Measurements from ENCODE around the gene CD47.

CD47 gene

GRCh38 chr3:108089579-108089978, 1.3 kb downstream of the CD47 start:
- DNase-seq (ENCODE audit: insufficient read length) (no peak), FAIRE-seq (no peak)

GRCh38 chr3:108088697-108089096, 2.1 kb downstream of the CD47 start:
- FAIRE-seq (peak; percentile 88), DNase-seq (ENCODE audit: insufficient read length) (no peak)

More at GRCh38 chr3:108089579-108089978, 1.3 kb downstream of the CD47 start:
- TF ChIP-seq TAF1 (IDR thresholded peaks at IDR 0.05; ENCODE audit: borderline replicate concordance, low read depth, low read length) (no peak), POLR2A (IDR thresholded peaks at IDR 0.05; ENCODE audit: low read depth, low read length) (no peak), POLR2AphosphoS5 (IDR thresholded peaks at IDR 0.05; ENCODE audit: low read depth, low read length) (no peak)

GRCh38 chr3:108088146-108088545, 2.7 kb downstream of the CD47 start:
- FAIRE-seq (peak; percentile 58), DNase-seq (ENCODE audit: insufficient read length) (no peak)
- no peak for TF ChIP-seq TAF1 (IDR thresholded peaks at IDR 0.05; ENCODE audit: borderline replicate concordance, low read depth, low read length)

More at GRCh38 chr3:108088697-108089096, 2.1 kb downstream of the CD47 start:
- TF ChIP-seq POLR2A (IDR thresholded peaks at IDR 0.05; ENCODE audit: low read depth, low read length) = no peak
- TF ChIP-seq TAF1 (IDR thresholded peaks at IDR 0.05; ENCODE audit: borderline replicate concordance, low read depth, low read length) = no peak
- no peak for TF ChIP-seq POLR2AphosphoS5 (IDR thresholded peaks at IDR 0.05; ENCODE audit: low read depth, low read length)

GRCh38 chr3:108086653-108087052, 4.2 kb downstream of the CD47 start:
- TF ChIP-seq POLR2A (IDR thresholded peaks at IDR 0.05; ENCODE audit: low read depth, low read length) = no peak; the same call in 1 of the 2 replicates
- TF ChIP-seq TAF1 (IDR thresholded peaks at IDR 0.05; ENCODE audit: borderline replicate concordance, low read depth, low read length) = no peak
- TF ChIP-seq POLR2AphosphoS5 (IDR thresholded peaks at IDR 0.05; ENCODE audit: low read depth, low read length) = no peak
- peak; percentile 62 for FAIRE-seq

GRCh38 chr3:108085810-108086350, 5.0 kb downstream of the CD47 start:
- no peak for DNase-seq (ENCODE audit: insufficient read length)
- no peak for TF ChIP-seq POLR2A (IDR thresholded peaks at IDR 0.05; ENCODE audit: low read depth, low read length)
- TF ChIP-seq TAF1 (IDR thresholded peaks at IDR 0.05; ENCODE audit: borderline replicate concordance, low read depth, low read length) = no peak
- no peak for TF ChIP-seq POLR2AphosphoS5 (IDR thresholded peaks at IDR 0.05; ENCODE audit: low read depth, low read length)
- FAIRE-seq = peak; percentile 33

More at GRCh38 chr3:108086653-108087052, 4.2 kb downstream of the CD47 start:
- no peak for DNase-seq (ENCODE audit: insufficient read length)

GRCh38 chr3:108085370-108085769, 5.5 kb downstream of the CD47 start:
- TF ChIP-seq POLR2AphosphoS5 (IDR thresholded peaks at IDR 0.05; ENCODE audit: low read depth, low read length) (no peak), POLR2A (IDR thresholded peaks at IDR 0.05; ENCODE audit: low read depth, low read length) (no peak), TAF1 (IDR thresholded peaks at IDR 0.05; ENCODE audit: borderline replicate concordance, low read depth, low read length) (no peak)
- no peak for FAIRE-seq
- DNase-seq (ENCODE audit: insufficient read length) = no peak

GRCh38 chr3:108079877-108080276, 11.0 kb downstream of the CD47 start:
- TF ChIP-seq POLR2AphosphoS5 (IDR thresholded peaks at IDR 0.05; ENCODE audit: low read depth, low read length) (no peak), POLR2A (IDR thresholded peaks at IDR 0.05; ENCODE audit: low read depth, low read length) (no peak), TAF1 (IDR thresholded peaks at IDR 0.05; ENCODE audit: borderline replicate concordance, low read depth, low read length) (no peak)
- FAIRE-seq (no peak), DNase-seq (ENCODE audit: insufficient read length) (no peak)

GRCh38 chr3:108079043-108079442, 11.8 kb downstream of the CD47 start:
- TF ChIP-seq POLR2AphosphoS5 (IDR thresholded peaks at IDR 0.05; ENCODE audit: low read depth, low read length) (no peak), TAF1 (IDR thresholded peaks at IDR 0.05; ENCODE audit: borderline replicate concordance, low read depth, low read length) (no peak), POLR2A (IDR thresholded peaks at IDR 0.05; ENCODE audit: low read depth, low read length) (no peak)
- peak; percentile 76 for FAIRE-seq
- DNase-seq (ENCODE audit: insufficient read length) = no peak

GRCh38 chr3:108076564-108076963, 14.3 kb downstream of the CD47 start:
- DNase-seq (ENCODE audit: insufficient read length) = no peak
- peak; percentile 84 for FAIRE-seq
- TF ChIP-seq POLR2AphosphoS5 (IDR thresholded peaks at IDR 0.05; ENCODE audit: low read depth, low read length) (no peak), POLR2A (IDR thresholded peaks at IDR 0.05; ENCODE audit: low read depth, low read length) (no peak), TAF1 (IDR thresholded peaks at IDR 0.05; ENCODE audit: borderline replicate concordance, low read depth, low read length) (no peak)

- TF ChIP-seq POLR2AphosphoS5 (IDR thresholded peaks at IDR 0.05; ENCODE audit: low read depth, low read length) = no peak
- TF ChIP-seq POLR2A (IDR thresholded peaks at IDR 0.05; ENCODE audit: low read depth, low read length) = no peak
- TF ChIP-seq TAF1 (IDR thresholded peaks at IDR 0.05; ENCODE audit: borderline replicate concordance, low read depth, low read length) = no peak
- no peak for DNase-seq (ENCODE audit: insufficient read length)
- no peak for FAIRE-seq
Measured at GRCh38 chr3:108073764-108074431, 16.9 kb downstream of the CD47 start.

- TF ChIP-seq POLR2AphosphoS5 (IDR thresholded peaks at IDR 0.05; ENCODE audit: low read depth, low read length) = no peak
- no peak for TF ChIP-seq TAF1 (IDR thresholded peaks at IDR 0.05; ENCODE audit: borderline replicate concordance, low read depth, low read length)
- TF ChIP-seq POLR2A (IDR thresholded peaks at IDR 0.05; ENCODE audit: low read depth, low read length) = no peak
- DNase-seq (ENCODE audit: insufficient read length) (no peak), FAIRE-seq (no peak)
Measured at GRCh38 chr3:108071368-108071767, 19.5 kb downstream of the CD47 start.

GRCh38 chr3:108070356-108070755, 20.5 kb downstream of the CD47 start:
- DNase-seq (ENCODE audit: insufficient read length) (no peak), FAIRE-seq (peak; percentile 53)
- TF ChIP-seq POLR2A (IDR thresholded peaks at IDR 0.05; ENCODE audit: low read depth, low read length) = no peak
- TF ChIP-seq POLR2AphosphoS5 (IDR thresholded peaks at IDR 0.05; ENCODE audit: low read depth, low read length) = no peak
- no peak for TF ChIP-seq TAF1 (IDR thresholded peaks at IDR 0.05; ENCODE audit: borderline replicate concordance, low read depth, low read length)

Data from GM12892 (cell line).